ENCODE data around the gene UBR1.

- TF ChIP-seq CTCF (IDR thresholded peaks at IDR 0.05), result no peak
- no peak for TF ChIP-seq POLR2A (IDR thresholded peaks at IDR 0.05; ENCODE audit: low read length)
- no peak for TF ChIP-seq TFCP2L1 (CRISPR knock-in tag; IDR thresholded peaks at IDR 0.05)
- TF ChIP-seq REST (IDR thresholded peaks at IDR 0.05), result no peak
- no peak for TF ChIP-seq MAX (IDR thresholded peaks at IDR 0.05)
- TF ChIP-seq RAD21 (conservative IDR thresholded peaks at IDR 0.05 in 1 of 2, IDR thresholded peaks at IDR 0.05 in 1 of 2), result no peak
- TF ChIP-seq EP300 (IDR thresholded peaks at IDR 0.05), result no peak
- no peak for TF ChIP-seq SMC3 (IDR thresholded peaks at IDR 0.05)
- no peak for TF ChIP-seq JUN (IDR thresholded peaks at IDR 0.05)
- no peak for TF ChIP-seq HDAC2 (IDR thresholded peaks at IDR 0.05)
These were observed 20.5 kb upstream of the UBR1 start for GRCh38 chr15:43126356-43126755.
